ENCODE data around the gene MYO1B.

Gene MYO1B

DNA sequence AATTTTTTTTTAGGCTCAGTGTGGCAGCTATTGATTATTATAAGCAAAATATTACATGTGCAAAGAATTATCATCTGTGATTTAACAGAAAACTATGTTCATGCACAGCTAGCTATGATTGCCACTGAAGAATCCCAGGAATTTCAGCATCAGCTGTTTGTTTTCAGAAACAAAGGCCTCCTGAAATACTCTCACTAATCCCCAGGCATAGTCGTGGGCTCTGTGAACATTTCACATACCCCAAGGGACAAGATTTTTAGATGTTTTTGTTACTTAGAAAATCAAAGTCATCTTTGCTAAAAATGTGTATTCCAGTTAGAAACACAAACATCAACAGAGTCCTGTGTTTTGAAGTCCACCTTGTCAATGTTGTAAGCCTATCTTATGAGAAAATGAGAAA lies 156.1 kb downstream of the MYO1B start:
- no peak for DNase-seq (ENCODE audit: low read depth in 3 of 3)

DNA sequence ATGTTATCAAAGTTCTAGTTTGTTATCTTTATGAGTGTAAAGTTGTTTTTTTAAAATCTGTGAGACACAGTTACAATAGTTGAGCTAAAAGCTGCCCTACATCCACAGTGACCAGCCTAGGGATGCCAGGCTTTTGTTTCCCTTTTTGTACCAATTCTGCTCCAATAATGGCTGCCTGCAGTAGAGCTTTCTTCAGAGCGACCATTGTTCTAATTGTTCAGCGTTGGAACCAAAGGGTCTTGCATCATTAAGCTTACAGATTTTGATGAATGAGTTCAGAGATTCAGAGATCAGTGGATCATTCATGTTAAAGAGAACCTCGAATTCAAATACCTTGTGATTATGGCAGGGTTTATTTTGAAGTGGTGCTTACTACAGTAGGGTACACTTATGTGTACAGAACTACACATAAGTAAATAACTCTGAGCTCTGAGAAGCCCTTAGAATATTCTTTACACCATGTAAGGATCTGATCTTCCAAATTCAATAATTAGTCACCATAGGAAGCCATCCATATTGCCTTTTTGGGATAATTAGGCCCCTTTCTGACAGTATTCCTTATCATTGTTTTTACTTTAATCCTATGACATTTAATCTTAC lies 157.9 kb downstream of the MYO1B start:
- no peak for DNase-seq (ENCODE audit: low read depth in 3 of 3)

DNA sequence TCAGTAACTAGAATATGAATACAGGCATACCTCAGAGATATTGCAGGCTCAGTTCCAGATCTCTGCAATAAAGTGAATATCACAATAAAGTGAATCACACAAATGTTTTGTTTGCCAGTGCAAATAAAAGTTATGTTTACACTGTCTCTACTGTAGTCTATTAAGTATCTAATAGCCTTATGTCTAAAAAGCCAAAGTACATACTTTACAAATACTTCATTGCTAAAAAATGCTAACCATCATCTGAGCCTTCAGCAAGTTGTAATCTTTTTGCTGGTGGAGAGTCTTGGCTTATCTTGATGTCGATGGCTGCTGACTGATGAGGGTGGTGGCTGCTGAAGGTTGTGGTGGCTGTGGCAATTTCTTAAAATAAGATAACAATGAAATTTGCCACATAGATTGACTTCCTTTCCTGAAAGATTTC lies 159.4 kb downstream of the MYO1B start:
- no peak for DNase-seq (ENCODE audit: low read depth in 3 of 3)

DNA sequence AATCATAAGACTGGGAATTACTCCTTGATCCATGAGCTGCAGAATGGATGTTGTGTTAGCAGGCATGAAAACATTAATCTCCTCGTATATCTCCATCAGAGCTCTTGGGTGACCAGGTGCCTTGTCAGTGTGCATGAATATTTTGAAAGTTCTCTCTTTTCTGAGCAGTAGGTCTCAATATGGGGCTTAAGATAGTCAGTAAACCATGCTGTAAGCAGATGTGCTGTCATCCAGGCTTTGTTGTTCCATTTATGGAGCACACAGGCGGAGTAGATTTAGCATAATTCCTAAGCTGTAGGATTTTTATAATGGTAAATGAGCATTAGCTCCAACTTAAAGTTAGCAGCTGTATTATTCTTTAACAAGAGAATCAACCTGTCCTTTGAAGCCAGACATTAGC lies 160.3 kb downstream of the MYO1B start:
- no peak for DNase-seq (ENCODE audit: low read depth in 3 of 3)

- no peak for DNase-seq (ENCODE audit: low read depth in 3 of 3)
Observed at GRCh38 chr2:191410646-191411436, 165.6 kb downstream of the MYO1B start.

DNA sequence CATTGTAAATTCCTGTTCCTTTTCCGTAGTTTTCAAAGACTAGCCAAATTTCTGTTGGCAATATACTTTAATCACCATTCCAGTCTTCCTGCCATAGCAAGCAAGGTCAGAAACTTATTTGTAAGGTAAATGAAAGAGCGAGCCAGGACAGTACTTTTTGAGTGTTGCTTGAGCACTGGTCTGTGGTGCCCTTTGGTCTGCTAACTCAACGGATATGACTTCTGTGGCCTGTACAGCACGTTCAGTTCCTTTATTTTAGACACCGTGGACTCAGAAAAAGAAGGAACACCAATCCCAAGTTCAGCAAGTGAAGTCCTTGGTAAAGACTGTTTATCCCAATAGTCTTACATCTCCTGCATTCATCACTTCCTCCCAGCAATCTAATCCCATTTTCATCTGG lies 166.3 kb downstream of the MYO1B start:
- no peak for DNase-seq (ENCODE audit: low read depth in 3 of 3)

GRCh38 chr2:191412353-191412752 lies 167.1 kb downstream of the MYO1B start:
- DNase-seq (ENCODE audit: low read depth in 3 of 3), result no peak

- DNase-seq (ENCODE audit: low read depth in 3 of 3), result no peak
Observed at GRCh38 chr2:191415101-191415500, 169.9 kb downstream of the MYO1B start.

GRCh38 chr2:191415858-191416257 lies 170.7 kb downstream of the MYO1B start:
- DNase-seq (ENCODE audit: low read depth in 3 of 3), result no peak

DNA sequence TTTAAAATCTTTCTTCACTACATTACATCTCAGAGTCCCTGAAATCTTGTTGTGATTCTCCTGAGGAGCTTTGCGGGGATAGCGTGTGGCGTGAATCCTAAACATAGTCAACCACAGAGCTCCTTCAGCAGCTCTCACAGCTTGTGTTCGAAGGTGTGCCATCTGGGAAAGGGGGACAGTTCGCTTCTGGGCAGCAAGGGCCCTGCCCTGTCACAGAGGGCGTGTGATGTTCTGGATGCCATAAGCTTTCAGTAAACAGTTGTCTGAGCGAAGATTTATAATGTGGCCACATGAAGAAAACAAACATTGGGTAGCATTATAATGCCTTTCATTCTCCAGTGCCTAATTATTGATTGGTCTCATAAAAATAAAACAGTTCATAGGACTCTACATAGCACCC lies 172.5 kb downstream of the MYO1B start:
- no peak for DNase-seq (ENCODE audit: low read depth in 3 of 3)

- DNase-seq (ENCODE audit: low read depth in 3 of 3), result no peak
Observed at GRCh38 chr2:191421950-191422349, 176.7 kb downstream of the MYO1B start.

DNA sequence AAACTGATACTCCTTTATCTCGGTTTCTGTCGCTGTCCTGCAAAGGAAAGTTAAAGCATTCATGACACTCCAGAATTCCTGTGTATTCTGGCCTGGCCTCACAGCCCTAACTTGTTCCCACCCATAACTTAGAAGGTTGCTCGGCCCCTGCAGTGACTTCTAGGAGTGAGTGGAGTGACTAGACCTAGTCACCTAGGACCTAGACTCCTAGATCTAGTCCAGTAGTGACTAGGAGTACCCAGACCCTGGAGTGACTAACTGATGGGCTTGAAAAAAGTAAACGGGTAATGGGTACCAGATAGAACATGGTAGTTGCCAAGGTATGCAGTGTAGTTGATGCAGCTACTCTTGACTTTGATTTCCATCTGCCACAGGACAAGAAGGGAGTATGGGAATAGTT lies 181.8 kb downstream of the MYO1B start:
- DNase-seq (ENCODE audit: low read depth in 3 of 3), result no peak

- no peak for DNase-seq (ENCODE audit: low read depth in 3 of 3)
Observed at GRCh38 chr2:191428141-191428540, 182.9 kb downstream of the MYO1B start.

- DNase-seq (ENCODE audit: low read depth in 3 of 3), result no peak
Observed at GRCh38 chr2:191430476-191430875, 185.3 kb downstream of the MYO1B start.

GRCh38 chr2:191432121-191432520 lies 186.9 kb downstream of the MYO1B start:
- DNase-seq (ENCODE audit: low read depth in 3 of 3), result no peak

GRCh38 chr2:191434072-191434471 lies 188.9 kb downstream of the MYO1B start:
- no peak for DNase-seq (ENCODE audit: low read depth in 3 of 3)

GRCh38 chr2:191435141-191435540 lies 189.9 kb downstream of the MYO1B start:
- DNase-seq (ENCODE audit: low read depth in 3 of 3), result no peak

- no peak for DNase-seq (ENCODE audit: low read depth in 3 of 3)
Observed at GRCh38 chr2:191436368-191437055, 191.3 kb downstream of the MYO1B start.

DNA sequence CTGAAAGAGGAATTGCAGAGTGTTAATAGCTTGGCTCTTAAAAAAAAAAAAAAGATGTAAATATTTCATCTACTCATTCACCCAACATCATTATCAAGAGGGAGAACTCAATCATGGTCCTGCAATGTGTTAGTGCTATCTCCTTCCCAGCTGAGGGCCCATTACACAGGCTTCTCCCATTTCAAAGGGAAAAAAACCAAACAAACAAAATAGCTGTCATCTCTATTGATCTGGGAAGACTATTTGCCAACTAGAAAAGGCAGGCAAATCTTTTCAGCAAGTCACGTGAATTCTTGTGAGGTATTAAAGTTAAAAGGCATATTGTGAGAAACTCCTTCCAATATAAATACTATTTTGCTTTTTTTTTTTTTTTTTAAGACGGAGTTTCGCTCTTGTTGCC lies 194.3 kb downstream of the MYO1B start:
- no peak for DNase-seq (ENCODE audit: low read depth in 3 of 3)

GRCh38 chr2:191441496-191442214 lies 196.5 kb downstream of the MYO1B start:
- no peak for DNase-seq (ENCODE audit: low read depth in 3 of 3)

DNA sequence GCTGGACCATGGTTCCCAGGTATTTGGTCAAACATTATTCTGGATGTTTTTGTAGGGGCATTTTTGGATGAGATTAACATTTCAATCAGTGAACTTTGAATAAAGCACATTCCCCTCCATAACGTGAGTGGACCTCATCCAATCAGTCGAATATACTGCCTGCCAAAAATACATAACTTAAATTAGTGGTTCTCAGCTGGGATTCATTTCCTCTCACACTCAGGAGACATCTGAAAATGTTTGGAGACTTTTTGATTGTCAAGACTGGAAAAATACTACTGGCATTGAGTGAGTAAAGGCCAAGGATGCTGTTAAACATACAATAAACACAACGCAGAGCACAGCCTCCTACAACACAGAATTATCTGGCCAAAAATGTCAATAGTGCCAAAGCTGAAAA lies 198.2 kb downstream of the MYO1B start:
- DNase-seq (ENCODE audit: low read depth in 3 of 3), result no peak

DNA sequence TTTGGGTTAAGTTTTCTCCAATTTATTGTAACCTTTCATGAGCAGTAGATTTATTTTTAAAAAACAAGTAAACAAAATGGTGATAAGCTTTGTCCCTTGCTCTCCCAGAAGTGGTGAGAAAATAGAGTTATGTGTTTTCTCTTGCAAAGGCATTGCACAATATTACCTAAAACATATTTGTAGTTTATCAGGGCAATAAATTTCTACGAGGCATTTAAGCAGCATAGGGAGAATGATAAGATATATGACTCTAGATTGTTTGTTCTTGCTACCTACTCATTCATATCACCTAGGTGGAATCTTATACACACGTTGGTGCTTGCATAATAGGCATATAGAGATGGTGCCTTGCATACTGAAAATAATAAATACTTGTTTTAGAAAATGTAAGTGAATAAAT lies 201.7 kb downstream of the MYO1B start:
- DNase-seq (ENCODE audit: low read depth in 3 of 3), result no peak

All from stimulated activated CD4-positive, alpha-beta T cell treated with anti-CD3 and anti-CD28 coated beads, TNF-alpha, amount 100 ng/mL, for 24 hours (primary cell).